HG03159 (cell line): ENCODE data around the gene HIRIP3.
"Not testable (repeated sequence)": the region's sequence is repeated elsewhere in the genome, so short reads cannot be mapped to it uniquely, and the experiment has no call there.

Experiments used
- ATAC-seq: cut with Tn5 transposase; IDR thresholded peaks from one replicate; pipeline ENCODE4 v1.9.1; 2021; ENCODE audit warnings: mild to moderate bottlenecking, moderate library complexity; ENCODE audit not compliant: unreplicated experiment

HIRIP3 gene

DNA sequence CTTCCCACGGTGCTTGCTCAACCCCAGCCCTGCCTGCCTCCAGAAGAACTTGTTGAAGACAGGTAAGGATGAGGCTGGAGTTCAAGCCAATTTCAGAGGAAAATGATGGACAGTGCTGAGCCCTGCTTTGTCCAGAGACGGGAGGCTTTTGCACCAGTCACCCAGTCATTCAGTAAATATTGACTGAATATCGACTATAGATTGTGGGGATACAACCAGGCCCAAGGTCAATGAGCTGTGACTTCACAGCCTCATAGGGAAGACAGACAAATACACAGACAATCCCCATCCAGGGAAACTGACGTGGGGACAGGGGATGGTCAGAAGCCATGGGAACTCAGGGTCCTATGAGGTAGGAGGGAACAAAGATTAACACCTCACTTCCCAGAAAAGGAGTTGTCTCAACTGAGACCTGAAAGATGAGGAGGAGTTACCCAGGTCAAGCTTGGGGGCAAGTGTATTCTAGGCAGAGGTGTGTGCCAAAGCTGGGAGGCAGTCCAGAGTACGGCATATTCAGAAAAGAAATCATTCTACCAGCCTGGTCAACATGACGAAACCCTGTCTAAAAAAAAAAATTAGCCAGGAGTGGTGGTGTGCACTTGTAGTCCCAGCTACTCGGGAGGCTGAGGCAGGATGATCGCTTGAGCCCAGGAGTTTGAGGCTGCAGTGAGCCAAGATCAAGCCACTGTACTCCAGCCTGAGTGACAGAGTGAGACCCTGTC is 21.3 kb upstream of the HIRIP3 start:
- no peak for ATAC-seq

DNA sequence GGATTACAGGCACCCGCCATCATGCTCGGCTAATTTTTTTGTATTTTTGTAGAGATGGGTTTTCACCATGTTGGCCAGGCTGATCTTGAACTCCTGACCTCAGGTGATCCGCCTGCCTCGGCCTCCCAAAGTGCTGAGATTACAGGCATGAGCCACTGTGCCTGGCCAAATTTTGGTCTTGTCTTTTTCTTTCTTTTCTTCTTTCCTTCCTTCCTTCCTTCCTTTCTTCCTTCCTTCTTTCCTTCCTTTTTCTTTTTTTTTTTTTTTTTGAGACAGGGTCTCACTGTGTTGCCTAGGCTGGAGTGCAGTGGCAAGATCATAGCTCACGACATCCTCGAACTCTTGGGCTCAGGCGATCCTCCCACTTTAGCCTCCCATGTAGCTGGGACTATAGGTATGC is 20.0 kb upstream of the HIRIP3 start:
- not testable (repeated sequence) for ATAC-seq

DNA sequence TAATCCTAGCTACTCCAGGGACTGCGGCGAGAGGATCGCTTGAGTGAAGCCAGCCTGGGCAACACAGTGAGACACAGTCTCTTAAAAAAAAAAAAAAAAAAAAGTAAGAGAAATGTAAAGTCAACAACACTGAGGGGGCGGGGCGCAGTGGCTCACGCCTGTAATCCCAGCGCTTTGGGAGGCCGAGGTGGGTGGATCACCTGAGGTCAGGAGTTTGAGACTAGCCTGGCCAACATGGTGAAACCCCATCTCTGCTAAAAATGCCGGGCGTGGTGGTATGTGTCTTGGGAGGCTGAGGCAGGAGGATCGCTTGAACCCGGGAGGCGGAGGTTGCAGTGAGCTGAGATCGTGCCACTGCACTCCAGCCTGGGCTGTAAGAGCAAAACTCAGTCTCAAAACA is 17.2 kb upstream of the HIRIP3 start:
- not testable (repeated sequence) for ATAC-seq

DNA sequence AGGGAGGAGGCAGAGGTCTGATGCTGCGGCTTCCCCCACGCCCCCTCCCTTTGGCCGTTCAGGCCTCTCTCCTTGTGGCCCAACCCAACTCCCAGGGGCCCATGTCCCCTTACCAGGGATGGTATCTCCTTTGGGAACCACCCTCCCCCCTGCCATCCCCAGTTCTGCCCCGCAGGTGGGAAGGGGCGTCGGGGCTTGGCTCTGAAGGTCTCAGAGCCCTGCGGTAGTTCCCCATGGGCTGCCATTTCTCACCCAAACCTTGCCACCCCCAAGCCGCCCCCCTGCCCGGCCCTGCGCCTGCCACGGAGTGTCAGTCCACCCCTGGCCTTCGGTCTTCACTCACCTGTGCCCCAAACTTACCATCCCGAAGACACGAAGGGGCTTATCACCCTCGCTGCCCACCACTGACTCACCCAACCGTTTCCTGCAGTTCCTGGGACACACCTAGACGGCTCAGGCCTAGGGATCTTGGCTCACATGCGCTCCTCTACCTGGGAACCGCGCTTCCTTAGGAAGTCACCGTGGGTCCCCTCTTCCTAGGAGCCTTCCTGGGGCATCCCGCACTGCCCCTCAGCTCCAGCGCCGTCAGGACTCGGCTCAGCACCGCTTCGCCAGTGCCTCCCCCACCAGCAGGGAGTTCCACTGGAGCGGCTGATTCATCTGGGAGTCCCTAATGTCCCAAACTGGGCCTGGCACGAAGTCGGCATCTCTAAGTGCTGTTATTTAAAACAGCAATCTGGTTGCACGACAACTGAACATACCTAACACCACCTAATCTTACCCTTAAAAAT is 16.5 kb upstream of the HIRIP3 start:
- no peak for ATAC-seq

DNA sequence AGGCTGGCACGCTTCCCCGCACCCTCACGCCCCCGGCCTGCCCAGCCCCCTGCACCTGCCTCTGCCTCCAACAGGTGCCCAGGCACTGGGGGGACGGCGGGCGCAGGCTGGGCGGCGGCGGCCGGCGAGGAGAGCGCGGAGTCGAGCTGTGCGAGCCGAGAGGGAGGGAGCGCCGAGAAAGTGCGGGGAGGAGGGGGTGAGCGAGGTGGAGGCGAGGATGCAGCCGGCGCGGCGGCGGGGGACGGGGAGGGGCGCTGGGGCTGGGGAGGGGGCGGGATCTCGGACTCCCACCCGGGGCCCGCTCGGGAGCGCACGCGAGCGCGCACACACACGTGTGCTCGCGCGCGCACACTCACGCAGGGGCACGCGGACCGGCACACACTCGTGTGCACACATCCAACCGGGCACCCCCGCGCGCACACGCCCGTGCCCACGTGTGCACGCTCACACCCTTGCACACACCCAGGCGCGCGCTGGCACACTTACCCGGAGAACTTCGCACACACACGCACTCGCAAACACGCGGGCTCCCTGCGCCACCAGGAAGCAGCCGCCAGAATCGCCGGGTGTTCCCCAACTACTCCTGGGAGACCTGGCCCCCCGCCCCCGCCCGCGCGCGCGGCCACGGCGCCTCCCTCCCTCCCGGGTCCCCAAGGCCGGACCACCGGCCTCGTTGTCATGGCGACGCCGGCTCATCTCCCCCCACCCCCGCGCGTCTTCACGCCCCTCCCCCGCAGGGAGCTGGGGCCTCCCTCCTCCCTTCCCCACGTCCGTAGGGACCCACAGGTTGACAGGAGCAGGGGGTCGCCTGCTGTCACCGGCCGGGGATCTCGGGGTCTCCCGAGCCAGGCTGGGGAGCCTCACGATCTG is 15.7 kb upstream of the HIRIP3 start, which contains the start of gene DOC2A:
DOC2A (minus strand) TSS at position 184 of the 870 bp plus-strand sequence. CDS start 805 bp downstream, outside the sequence.
- no peak for ATAC-seq

DNA sequence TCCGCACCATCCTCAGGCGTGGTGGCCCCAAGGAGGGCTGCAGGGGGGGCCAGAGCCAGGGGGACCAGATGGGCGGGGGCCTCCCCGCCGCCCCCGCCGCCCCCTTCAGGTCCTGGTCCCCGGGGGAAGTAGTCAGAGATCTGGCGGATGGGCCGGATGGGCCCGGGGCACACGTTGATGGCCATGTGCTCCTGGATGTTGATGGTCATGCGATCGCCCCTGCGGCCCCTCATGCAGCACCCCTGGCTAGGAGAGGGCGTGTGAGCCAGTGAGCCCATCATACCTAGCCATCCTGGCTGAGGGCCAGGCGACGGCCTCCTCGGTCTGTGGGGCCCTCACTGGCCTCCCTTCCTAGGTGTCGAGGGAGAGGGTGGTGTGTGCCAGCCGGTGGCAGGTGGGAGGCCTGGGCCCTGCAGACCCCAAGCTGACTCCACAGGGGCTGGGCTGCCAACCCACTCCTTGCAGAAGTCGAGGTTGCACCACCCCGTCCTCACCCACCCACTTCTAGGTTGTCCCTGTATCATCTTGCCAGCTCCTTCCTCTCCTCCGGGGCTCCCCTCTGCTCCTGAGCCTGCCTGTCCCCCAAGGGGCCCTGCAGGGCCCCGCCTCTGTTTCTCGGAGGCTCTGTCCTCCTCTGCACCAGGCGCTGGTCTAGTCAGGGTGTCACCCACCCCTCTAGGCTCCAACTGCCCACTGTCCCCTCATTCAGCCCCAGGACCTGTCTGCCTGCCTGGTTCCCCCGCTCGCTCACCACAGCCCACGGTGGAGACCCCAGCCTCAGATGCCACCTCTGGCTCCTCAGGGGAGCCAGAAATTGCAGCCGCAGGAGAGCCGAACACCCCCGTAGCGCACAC is 14.8 kb upstream of the HIRIP3 start:
- no peak for ATAC-seq

DNA sequence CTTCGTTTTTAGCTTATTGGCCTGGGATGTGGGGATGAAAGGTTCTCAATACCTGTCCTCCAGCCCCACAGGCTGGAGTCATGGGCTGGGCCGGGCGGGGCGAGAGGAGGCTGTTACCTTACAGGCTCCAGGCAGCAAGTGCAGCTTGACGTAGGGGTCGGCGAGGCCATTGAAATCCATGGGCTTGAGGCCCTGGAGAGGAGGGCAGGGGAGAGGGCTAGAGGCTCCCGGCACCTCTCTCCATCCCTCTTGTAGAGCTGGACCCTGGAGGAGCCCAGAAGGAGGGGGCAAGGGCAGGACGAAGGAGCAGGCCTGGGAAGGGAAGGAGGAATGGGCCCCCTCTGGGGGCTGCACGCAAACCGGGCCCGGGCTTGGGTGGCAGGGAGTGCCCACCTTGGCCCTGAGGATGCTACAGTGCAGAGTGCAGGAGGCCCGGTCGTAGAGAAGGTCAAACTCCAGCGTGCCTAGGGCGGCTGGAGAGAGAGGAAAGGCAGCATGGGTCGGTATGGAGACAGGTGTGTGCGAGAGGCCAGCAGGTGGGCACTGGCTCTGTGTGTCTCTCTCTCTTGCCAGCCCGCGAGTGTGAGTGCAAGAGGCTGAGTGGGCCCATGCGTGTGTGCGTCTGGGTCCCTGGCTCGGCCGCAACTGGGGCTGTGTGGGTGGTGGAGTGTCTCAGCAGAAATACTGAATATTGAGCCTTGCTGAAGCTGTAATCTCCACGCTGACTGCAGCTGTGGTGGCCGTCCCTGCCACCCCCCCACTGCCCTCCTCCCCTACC is 13.9 kb upstream of the HIRIP3 start:
- no peak for ATAC-seq

DNA sequence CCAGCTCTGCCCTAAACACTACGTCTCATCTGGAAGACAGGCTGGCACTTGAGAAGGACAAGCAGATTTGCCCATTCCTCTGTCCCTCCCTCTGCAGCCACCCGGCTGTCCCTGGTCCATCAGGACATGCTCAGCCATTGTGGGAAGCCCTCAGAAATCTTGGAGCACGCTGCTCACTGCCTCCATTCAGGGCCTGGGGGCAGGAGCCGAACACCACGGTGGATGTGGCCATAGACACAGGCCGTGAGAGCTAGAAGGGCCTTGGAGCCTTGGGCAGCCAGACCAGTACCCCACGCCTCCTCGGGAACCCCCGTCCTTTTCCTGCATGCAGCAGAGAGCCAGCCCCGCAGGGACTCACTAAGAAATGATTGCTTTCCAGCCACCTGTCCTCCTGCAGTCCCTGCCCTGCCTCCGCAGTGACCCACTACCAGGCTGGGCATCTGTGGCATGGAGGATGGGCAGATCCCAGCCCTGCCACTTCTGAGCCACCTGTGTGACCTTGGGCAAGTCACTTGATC is 12.0 kb upstream of the HIRIP3 start:
- no peak for ATAC-seq

DNA sequence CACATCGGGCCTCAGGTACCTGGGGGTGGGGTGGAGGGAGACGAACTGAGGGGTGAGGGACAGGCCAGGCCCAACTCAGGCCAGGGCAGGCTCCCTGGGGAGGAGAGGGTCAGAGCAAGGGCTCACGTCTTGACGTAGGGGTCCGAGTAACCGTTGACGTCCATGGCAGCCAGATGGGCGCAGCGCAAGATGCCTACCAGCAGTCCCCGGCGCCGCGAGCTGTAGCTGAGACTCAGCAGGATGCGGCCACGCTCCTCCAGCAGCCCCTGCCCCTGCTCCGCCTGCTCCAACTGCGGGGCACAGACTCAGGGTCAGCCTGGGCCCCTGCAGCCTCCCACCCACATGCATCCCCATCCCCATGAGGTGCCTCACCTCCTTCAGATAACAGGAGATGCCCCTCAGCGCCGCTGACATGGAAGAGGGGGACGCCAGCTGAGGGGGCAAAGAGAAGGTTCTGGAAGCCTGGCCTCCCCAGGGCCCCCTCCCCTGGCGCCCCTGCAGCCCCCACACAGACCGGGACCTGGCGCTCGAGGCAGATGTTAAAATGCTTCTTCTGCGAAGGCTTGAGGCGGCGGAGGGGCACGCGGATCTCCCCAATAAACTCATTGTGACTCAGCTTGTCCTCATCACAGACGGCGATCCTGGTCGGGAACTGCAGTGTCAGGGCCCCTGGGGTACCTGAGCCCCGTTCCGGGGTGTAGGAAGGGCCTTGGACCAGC is 11.4 kb upstream of the HIRIP3 start:
- ATAC-seq: no peak

DNA sequence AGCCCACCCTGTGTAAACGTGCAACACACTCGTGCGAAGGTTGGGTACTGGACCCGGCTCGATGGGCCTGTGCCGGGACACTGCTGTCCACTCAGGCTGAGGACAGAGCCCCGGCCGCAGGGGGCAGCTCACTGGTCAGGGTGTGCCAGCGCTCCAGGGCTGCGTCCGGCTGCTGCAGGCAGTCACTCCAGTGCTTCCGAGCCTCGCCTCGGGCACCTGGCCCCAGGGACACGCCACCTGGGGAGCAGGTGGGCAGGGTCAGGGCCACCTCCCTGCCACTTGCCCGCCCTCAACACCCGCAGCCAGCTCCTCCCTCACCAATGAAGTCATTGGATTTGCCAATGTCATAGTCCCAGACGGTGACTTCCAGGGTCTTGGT is 10.7 kb upstream of the HIRIP3 start:
- ATAC-seq: no peak

DNA sequence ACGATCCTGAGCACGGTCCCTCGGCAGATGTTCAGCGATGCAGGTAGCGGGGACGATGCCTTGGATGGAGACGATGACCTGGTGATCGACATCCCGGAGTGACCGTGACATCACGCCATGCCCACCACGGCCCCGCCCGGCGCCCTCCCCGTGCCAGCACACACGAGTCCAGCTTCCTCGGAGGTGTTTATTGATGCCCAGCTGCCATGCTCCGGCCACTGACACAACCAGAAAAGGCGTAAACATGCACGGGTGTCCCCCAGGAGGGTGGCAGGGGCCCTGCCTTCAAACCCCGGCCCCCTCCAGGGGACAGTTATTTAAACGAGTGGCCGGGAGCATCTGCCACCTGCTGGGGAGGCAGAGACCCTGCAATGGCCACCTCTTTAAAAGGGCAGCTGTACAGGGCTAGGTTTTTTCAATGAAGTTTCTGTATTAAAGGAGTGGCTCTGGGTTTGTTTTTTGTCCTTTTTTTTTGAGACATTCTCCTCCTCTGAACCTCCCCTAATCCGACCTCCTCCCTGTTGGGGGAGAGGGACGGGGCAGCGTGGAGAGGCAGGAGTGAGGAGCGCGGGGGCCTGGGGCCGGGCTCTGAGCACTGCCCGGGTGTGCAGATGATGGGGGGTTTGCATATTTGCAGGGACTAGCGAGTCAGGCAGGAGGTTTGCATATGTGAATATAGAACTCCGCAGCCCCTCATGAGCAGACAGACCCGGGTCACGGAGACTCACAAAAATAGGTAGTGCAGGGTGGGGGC is 10.1 kb upstream of the HIRIP3 start:
- no peak for ATAC-seq

DNA sequence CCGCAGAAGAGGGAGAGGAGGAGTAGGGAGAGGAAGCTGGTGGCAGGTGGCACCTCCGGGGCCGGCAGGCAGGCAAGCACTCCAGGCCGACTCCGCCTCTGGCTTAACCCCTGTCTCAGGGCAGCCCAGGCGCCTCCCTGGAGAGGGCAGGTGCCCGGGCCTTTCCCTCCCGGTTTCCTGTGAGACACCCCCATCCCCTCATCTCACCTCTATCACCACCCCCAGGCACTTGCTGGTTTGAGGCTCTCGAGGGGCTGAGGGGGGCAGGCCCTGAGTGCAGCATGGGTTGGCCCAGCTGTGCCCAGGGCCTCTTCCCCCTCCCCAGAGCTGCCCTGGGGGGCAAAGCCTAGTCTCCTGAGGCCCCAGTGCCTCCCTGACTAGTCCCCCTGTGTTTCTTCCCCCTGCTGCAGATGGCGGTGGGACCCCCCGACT is 9.4 kb upstream of the HIRIP3 start:
- ATAC-seq: no peak

DNA sequence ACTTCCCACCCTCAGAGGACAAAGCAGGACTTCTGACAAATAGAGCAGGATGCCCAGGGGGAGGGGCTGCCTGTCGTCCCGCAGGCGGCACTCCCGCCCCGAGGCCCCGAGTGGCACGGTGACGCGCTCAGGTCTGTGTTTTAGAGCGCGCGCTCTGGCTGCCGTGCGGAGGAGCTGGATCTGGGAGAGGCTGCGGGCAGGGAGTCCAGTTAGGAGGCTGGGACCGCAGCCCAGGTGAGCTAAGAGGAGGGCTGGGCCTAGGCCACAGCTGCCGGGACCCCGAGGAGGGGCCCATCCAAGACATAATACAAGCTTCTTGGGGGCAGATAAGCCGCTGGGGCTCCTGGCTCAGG is 9.0 kb upstream of the HIRIP3 start:
- no peak for ATAC-seq

DNA sequence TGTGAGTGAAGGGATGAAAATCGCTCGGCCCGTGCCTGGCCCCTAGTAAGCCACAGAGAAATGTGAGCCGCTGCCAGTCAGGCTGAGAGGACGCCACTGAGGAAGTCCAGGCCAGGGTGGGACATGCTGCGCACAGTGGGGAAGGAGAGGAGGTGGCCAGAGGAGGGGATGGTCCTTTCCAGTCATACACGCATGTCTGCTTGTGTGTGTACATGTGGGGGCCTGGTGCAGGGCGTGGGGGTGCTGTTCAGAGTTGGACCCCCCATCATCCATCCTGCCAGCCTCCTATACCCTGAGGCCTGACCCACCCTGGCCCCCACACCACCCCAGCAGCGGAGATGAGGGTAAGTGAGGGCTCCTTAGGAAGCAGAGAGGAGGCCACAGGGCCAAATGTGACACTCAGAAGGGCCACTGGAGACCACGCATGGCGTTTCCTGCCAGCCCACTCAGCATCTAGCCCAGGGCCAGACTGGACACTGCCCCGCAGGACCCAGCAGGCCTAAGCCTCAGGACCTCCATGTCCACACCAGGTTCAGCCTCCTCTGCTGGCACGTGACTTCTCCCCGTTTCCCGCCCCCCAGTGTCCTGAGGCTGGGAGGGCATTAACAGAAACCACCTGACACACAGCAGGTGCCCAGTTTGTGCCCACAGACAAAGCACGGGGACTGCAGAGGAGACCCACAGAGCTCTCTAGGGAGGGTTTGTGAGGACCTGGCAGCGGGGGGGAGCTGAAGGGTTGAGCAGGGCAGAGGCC is 8.4 kb upstream of the HIRIP3 start:
- ATAC-seq: no peak

DNA sequence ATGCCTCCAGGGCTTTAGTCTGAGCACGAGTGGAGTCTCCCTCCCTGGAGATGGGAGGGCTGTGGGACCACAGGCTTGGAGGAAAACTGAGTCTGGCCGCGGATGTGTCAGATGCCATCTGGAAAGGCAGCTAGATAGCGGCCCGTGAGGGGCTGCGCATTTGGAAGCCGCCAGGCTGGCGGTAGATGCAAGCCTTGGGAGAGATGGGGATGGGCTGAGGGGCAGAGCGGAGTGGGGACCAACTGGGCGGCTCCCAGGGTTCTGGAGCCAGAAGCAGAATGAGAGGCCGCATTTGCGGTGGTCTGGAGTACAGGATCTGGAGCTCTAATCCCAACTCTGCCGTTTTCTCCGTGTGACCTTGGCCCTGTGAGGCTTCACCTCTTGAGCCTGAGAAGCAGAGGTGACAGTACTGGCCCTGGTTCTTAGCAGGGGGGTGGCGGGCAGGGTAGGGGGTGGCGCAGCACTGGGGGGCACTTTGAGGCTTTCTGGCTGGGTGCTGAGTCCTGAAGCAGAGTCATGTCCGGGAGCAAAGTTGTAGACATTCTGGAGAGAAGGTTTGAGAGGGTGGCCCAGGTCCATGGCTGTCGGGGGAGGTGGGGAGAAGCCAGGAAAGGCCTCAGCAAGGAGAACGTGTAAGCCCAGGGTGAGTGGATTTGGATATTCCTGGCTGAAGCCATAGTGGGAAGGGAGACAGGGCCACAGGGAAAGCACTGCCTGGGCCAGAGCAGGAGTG is 7.4 kb upstream of the HIRIP3 start:
- no peak for ATAC-seq

DNA sequence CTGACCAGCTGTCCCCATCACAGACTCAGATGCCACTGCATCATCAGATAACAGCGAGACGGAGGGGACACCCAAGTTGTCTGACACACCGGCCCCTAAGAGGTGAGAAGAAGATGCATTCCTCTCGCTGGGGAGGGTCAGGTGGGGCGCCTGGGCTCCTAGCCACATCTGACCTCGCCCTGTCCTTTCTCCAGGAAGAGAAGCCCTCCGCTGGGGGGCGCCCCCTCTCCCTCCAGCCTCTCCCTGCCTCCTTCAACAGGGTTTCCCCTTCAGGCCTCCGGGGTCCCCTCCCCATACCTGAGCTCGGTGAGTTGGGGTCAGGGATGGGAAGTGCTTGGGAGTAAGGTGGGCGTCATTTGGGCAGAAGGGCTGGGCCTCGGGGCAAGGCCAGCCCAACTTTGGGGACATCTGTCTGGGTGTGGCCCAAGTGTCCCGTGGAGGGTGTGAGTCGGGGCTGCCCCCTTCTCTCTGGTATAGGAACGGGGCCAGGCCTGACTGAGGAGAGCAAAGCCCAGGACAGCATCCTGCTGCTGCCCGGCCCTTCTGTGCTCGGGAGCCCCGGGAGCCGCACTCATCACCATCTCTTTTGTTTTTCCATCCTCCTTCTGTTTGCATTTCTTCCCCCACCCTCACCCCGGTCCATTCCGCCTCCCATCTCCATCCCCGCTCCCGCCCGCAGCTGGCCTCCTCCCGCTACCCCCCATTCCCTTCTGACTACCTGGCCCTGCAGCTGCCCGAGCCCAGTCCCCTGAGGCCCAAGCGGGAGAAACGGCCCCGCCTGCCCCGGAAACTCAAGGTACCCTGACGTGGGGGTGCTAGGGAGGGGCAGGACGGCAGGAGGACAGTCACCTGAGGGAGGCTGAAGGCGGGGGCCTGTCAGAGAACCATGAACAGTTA is 5.6 kb upstream of the HIRIP3 start:
- no peak for ATAC-seq
